Naive thymus-derived CD4-positive, alpha-beta T cell (primary cell): ENCODE results near the gene ZNF500. TPM values are rescaled to one million over a fixed set of nuclear protein-coding genes. Genes with fewer than 3 reads are reported as not detected.
A peak's percentile ranks its signal among the peaks of the same experiment; 100 is the strongest.

ENCODE experiments used
- ATAC-seq: fragments of 150-1000 bp; cut with Tn5 transposase; 2 replicates; pipeline ENCODE4 v1.10.0; 2021; ENCODE audit warnings: mild to moderate bottlenecking, moderate library complexity
- CTCF ChIA-PET: fragments of 350-600 bp; sonication (Branson Sonifier 250); formaldehyde crosslinking; loops from one replicate; lab custom pipeline; 2021; ENCODE audit warnings: antibody characterized with exemption; lab: Charles Lee
- POLR2A ChIA-PET: fragments of 350-600 bp; sonication (Branson Sonifier 250); formaldehyde crosslinking; loops from one replicate; lab custom pipeline; 2021; ENCODE audit warnings: antibody characterized with exemption, inconsistent platforms; lab: Charles Lee
- DNase-seq, 9 donors: peaks; one replicate each; pipeline versions ENCODE4 v3.0.0 to v3.0.0-alpha.2; 2020 to 2022; ENCODE audit warnings: mixed read lengths in 1 of 9
- H3K27ac ChIP-seq: one replicate; pipeline ENCODE4 v1.7.0; 2013; ENCODE audit warnings: mild to moderate bottlenecking, low read depth, low read length, moderate library complexity
- H3K27me3 ChIP-seq, 2 donors: one replicate each; pipeline ENCODE4 v1.7.0; 2013; ENCODE audit warnings: low read length in 2 of 2, mild to moderate bottlenecking in 2 of 2, moderate library complexity in 2 of 2; ENCODE audit not compliant: control insufficient read depth in 2 of 2, insufficient read depth in 2 of 2
- H3K36me3 ChIP-seq, 3 experiments: 1 replicate in 2 of 3; 2 replicates in 1 of 3; pipeline ENCODE4 v1.7.0; 2013; ENCODE audit warnings: low read length in 3 of 3, mild to moderate bottlenecking in 3 of 3, moderate library complexity in 1 of 3; ENCODE audit not compliant: insufficient read depth in 3 of 3, control insufficient read depth in 2 of 3
- H3K4me1 ChIP-seq, 2 donors: one replicate each; pipeline ENCODE4 v1.7.0; 2013; ENCODE audit warnings: low read length in 2 of 2, mild to moderate bottlenecking in 2 of 2, moderate library complexity in 1 of 2; ENCODE audit not compliant: control insufficient read depth in 2 of 2, insufficient read depth in 2 of 2
- H3K4me3 ChIP-seq: 2 replicates; pipeline ENCODE4 v1.7.0; 2013; ENCODE audit warnings: mild to moderate bottlenecking, low read length
- H3K9me3 ChIP-seq, 3 experiments: 1 replicate in 2 of 3; 2 replicates in 1 of 3; pipeline ENCODE4 v1.7.0; 2013; ENCODE audit warnings: low read length in 3 of 3; ENCODE audit not compliant: control insufficient read depth in 2 of 3
- H3K27ac Mint-ChIP-seq, 9 donors: one replicate each; pipeline ENCODE4 v1.8.0; 2020 to 2022; ENCODE audit warnings: mixed read lengths in 9 of 9, mild to moderate bottlenecking in 8 of 9, moderate library complexity in 5 of 9, inconsistent platforms in 2 of 9
- H3K27me3 Mint-ChIP-seq, 5 donors: one replicate each; pipeline ENCODE4 v1.8.0; 2021 to 2022; ENCODE audit warnings: mixed read lengths in 5 of 5, mild to moderate bottlenecking in 1 of 5
- H3K36me3 Mint-ChIP-seq, 5 donors: one replicate each; pipeline ENCODE4 v1.8.0; 2020 to 2022; ENCODE audit warnings: mixed read lengths in 5 of 5, mild to moderate bottlenecking in 3 of 5, inconsistent platforms in 1 of 5
- H3K4me1 Mint-ChIP-seq, 7 donors: one replicate each; pipeline ENCODE4 v1.8.0; 2020 to 2022; ENCODE audit warnings: mixed read lengths in 7 of 7, mild to moderate bottlenecking in 3 of 7, inconsistent platforms in 1 of 7
- H3K4me3 Mint-ChIP-seq, 10 donors: one replicate each; pipeline ENCODE4 v1.8.0; 2020 to 2022; ENCODE audit warnings: mild to moderate bottlenecking in 10 of 10, mixed read lengths in 10 of 10, moderate library complexity in 6 of 10, inconsistent platforms in 2 of 10
- H3K9me3 Mint-ChIP-seq, 11 donors: one replicate each; pipeline ENCODE4 v1.8.0; 2020 to 2022; ENCODE audit warnings: mixed read lengths in 11 of 11, mild to moderate bottlenecking in 4 of 11, inconsistent platforms in 1 of 11, moderate library complexity in 1 of 11
- intact Hi-C, 2 donors: fragments of 100-400 bp; cut with micrococcal nuclease; formaldehyde crosslinking; loops; one replicate each; pipeline ENCODE4 v1.15.1; 2023
- polyA plus RNA-seq, 2 donors: library from polyadenylated mRNA; unstranded; fragments of 300-500 nt; fragmentation: Illumina TruSeq; gene quantifications; one replicate each; pipeline ENCODE4 v1.2.3, GENCODE V29; 2021
- total RNA-seq, 6 experiments: library from RNA in 5 of 6; stranded (reverse) in 5 of 6; gene quantifications; 1 replicate in 5 of 6; 2 replicates in 1 of 6; pipeline ENCODE4 v1.2.3 and lab custom pipeline; 2021 to 2026

The ZNF500 gene
- total and polyA plus RNA-seq, 7 experiments from 2014 or later, result 11.0 to 43.0 (median 24.7) TPM

GRCh38 chr16:4755687-4756086 lies 11.3 kb downstream of the ZNF500 start:
- Histone ChIP-seq H3K9me3 (no peaks in the 10 kb centered on the region), H3K27ac (no peak overlapping the region), H3K27me3 (no peaks in the 10 kb centered on the region), H3K4me3 (no peak overlapping the region), H3K36me3 (peaks cover 0 to 89% (median 13%) of the 10 kb centered on the region in 3 experiments), H3K4me1 (no peaks in the 10 kb centered on the region)
- no peak for DNase-seq
- H3K4me3 Mint-ChIP-seq, result no peak overlapping the region
- no peaks in the 10 kb centered on the region for H3K27me3 Mint-ChIP-seq
- ATAC-seq, result no peak
- POLR2A ChIA-PET, result interaction anchor here (1.1 kb wide), 1 partner anchor 13 kb away, joined by 3 read pairs; no protein-coding TSS in a partner anchor
- peaks cover 0 to 6% (median 3%) of the 10 kb centered on the region in 7 donors for H3K4me1 Mint-ChIP-seq
- CTCF ChIA-PET, result no interaction called here
- peaks cover 0 to 5% (median 0%) of the 10 kb centered on the region in 11 donors for H3K9me3 Mint-ChIP-seq
- no peak overlapping the region for H3K27ac Mint-ChIP-seq
- intact Hi-C loops, result no loop called here
- peaks cover 4 to 43% (median 22%) of the 10 kb centered on the region in 5 donors for H3K36me3 Mint-ChIP-seq

GRCh38 chr16:4754865-4755264 lies 12.1 kb downstream of the ZNF500 start:
- no peak overlapping the region for H3K4me3 Mint-ChIP-seq
- ChIA-PET CTCF (no interaction called here), POLR2A (no interaction called here)
- H3K36me3 Mint-ChIP-seq, result peaks cover 4 to 38% (median 19%) of the 10 kb centered on the region in 5 donors
- intact Hi-C loops, result no loop called here
- ATAC-seq (no peak), DNase-seq (no peak)
- no peak overlapping the region for H3K4me3 ChIP-seq
- H3K4me1 ChIP-seq, result no peaks in the 10 kb centered on the region
- no peaks in the 10 kb centered on the region for H3K9me3 ChIP-seq
- H3K9me3 Mint-ChIP-seq, result peaks cover 0 to 5% (median 0%) of the 10 kb centered on the region in 11 donors
- peaks cover 0 to 82% (median 10%) of the 10 kb centered on the region in 3 experiments for H3K36me3 ChIP-seq
- H3K27me3 Mint-ChIP-seq, result no peaks in the 10 kb centered on the region
- peaks cover 0 to 4% (median 2%) of the 10 kb centered on the region in 7 donors for H3K4me1 Mint-ChIP-seq
- no peaks in the 10 kb centered on the region for H3K27me3 ChIP-seq
- no peak overlapping the region for H3K27ac ChIP-seq
- H3K27ac Mint-ChIP-seq, result no peak overlapping the region

- POLR2A ChIA-PET, result no interaction called here
- Mint-ChIP-seq H3K27ac (no peak overlapping the region), H3K27me3 (no peaks in the 10 kb centered on the region), H3K9me3 (peaks cover 0 to 5% (median 0%) of the 10 kb centered on the region in 11 donors), H3K4me3 (no peak overlapping the region), H3K4me1 (peaks cover 2 to 12% (median 4%) of the 10 kb centered on the region in 7 donors), H3K36me3 (peaks cover 4 to 26% (median 11%) of the 10 kb centered on the region in 5 donors)
- H3K9me3 ChIP-seq, result no peaks in the 10 kb centered on the region
- no peak overlapping the region for H3K4me3 ChIP-seq
- H3K36me3 ChIP-seq, result peaks cover 0 to 66% (median 2%) of the 10 kb centered on the region in 3 experiments
- H3K4me1 ChIP-seq, result peaks cover 0 to 5% of the 10 kb centered on the region in 2 donors
- ATAC-seq (no peak), DNase-seq (no peak)
- CTCF ChIA-PET, result no interaction called here
- no peak overlapping the region for H3K27ac ChIP-seq
- no peaks in the 10 kb centered on the region for H3K27me3 ChIP-seq
- intact Hi-C loops, result no loop called here
Measured at GRCh38 chr16:4753227-4753626, 13.7 kb downstream of the ZNF500 start.

- peaks cover 4 to 25% (median 11%) of the 10 kb centered on the region in 5 donors for H3K36me3 Mint-ChIP-seq
- intact Hi-C loops, result no loop called here
- Histone ChIP-seq H3K4me1 (peaks cover 0 to 10% of the 10 kb centered on the region in 2 donors), H3K9me3 (no peaks in the 10 kb centered on the region), H3K36me3 (peaks cover 0 to 61% (median 2%) of the 10 kb centered on the region in 3 experiments), H3K4me3 (no peak overlapping the region), H3K27me3 (no peaks in the 10 kb centered on the region), H3K27ac (no peak overlapping the region)
- H3K27ac Mint-ChIP-seq, result no peak overlapping the region
- peaks cover 0 to 5% (median 0%) of the 10 kb centered on the region in 11 donors for H3K9me3 Mint-ChIP-seq
- ATAC-seq (no peak), DNase-seq (no peak)
- peaks cover 8 to 19% (median 11%) of the 10 kb centered on the region in 7 donors for H3K4me1 Mint-ChIP-seq
- ChIA-PET POLR2A (no interaction called here), CTCF (no interaction called here)
- H3K27me3 Mint-ChIP-seq, result no peaks in the 10 kb centered on the region
- H3K4me3 Mint-ChIP-seq, result no peak overlapping the region
Measured at GRCh38 chr16:4752351-4753100, 14.4 kb downstream of the ZNF500 start.

- Mint-ChIP-seq H3K4me3 (no peak overlapping the region), H3K36me3 (peaks cover 4 to 19% (median 6%) of the 10 kb centered on the region in 5 donors), H3K27ac (no peak overlapping the region), H3K4me1 (peaks cover 8 to 34% (median 18%) of the 10 kb centered on the region in 7 donors), H3K27me3 (no peaks in the 10 kb centered on the region), H3K9me3 (peaks cover 0 to 4% (median 0%) of the 10 kb centered on the region in 11 donors)
- Histone ChIP-seq H3K9me3 (no peaks in the 10 kb centered on the region), H3K27me3 (no peaks in the 10 kb centered on the region), H3K36me3 (peaks cover 0 to 49% (median 2%) of the 10 kb centered on the region in 3 experiments), H3K4me1 (peaks cover 0 to 15% of the 10 kb centered on the region in 2 donors), H3K27ac (no peak overlapping the region), H3K4me3 (no peak overlapping the region)
- ChIA-PET POLR2A (no interaction called here), CTCF (no interaction called here)
- ATAC-seq (no peak), DNase-seq (no peak)
- intact Hi-C loops, result no loop called here
Measured at GRCh38 chr16:4750896-4751295, 16.1 kb downstream of the ZNF500 start.

- no peaks in the 10 kb centered on the region for H3K9me3 Mint-ChIP-seq
- no peak overlapping the region for H3K4me3 Mint-ChIP-seq
- Histone ChIP-seq H3K4me1 (peaks cover 0 to 15% of the 10 kb centered on the region in 2 donors), H3K36me3 (peaks cover 0 to 38% (median 2%) of the 10 kb centered on the region in 3 experiments), H3K27me3 (no peaks in the 10 kb centered on the region), H3K4me3 (no peak overlapping the region), H3K27ac (no peak overlapping the region), H3K9me3 (no peaks in the 10 kb centered on the region)
- H3K27me3 Mint-ChIP-seq, result no peaks in the 10 kb centered on the region
- POLR2A ChIA-PET, result interaction anchor here (0.6 kb wide), 1 partner anchor 16 kb away, joined by 3 read pairs; the partner anchor contains the start of gene ANKS3
- H3K36me3 Mint-ChIP-seq, result peaks cover 0 to 9% (median 0%) of the 10 kb centered on the region in 5 donors
- intact Hi-C loops, result no loop called here
- DNase-seq (no peak), ATAC-seq (no peak)
- peaks cover 5 to 36% (median 18%) of the 10 kb centered on the region in 7 donors for H3K4me1 Mint-ChIP-seq
- H3K27ac Mint-ChIP-seq, result peak overlapping the region in 1 of 9 donors; percentile 84
- CTCF ChIA-PET, result no interaction called here
Measured at GRCh38 chr16:4749700-4750257, 17.2 kb downstream of the ZNF500 start.
